GM19099 (cell line): ENCODE results near the gene ASB2.

Experiments
- POLR2A ChIP-seq: IDR thresholded peaks from 3 replicates; pipeline ENCODE4 v1.6.1; 2011; ENCODE audit warnings: low read depth; ENCODE audit not compliant: insufficient read length; ENCODE audit errors: extremely low read depth

The ASB2 gene

DNA sequence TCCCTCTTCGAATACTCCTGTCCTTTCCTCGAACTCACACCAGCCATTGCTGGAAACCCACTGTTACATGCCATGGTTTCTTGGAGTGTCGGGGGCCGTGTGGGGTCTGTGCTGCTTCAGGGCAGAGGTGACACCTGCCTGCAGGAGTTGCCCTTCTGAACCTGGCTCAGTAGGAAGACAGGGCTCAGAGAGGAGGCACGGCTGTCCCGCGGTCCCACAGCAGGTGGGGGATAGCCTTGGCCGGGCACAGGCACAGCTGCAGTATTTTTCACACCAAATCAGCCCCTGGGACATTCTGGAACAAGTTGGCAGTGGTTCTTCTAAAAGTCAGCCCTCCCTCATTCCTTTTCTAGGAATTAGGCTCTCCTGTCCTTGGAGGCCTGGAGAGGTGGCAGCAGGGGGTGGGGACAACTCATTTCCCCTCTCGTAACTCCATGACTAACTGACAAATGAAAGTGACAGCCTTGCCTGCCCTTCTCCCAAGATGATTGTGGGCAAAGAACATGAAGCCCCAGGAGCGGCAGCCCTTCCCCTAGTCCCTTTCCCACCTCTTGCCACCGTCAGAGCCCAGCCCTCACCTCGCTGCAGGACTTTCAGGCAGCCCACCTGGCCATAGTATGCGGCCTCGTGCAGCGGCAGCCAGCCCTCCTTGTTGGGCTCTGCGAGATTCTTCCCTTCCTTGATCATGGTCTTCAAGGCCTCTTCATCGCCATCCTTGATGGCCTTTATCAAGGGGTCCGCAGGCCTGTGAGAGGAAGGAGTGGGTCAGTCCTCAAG, 22.4 kb downstream of the ASB2 start:
- no peak for TF ChIP-seq POLR2A

DNA sequence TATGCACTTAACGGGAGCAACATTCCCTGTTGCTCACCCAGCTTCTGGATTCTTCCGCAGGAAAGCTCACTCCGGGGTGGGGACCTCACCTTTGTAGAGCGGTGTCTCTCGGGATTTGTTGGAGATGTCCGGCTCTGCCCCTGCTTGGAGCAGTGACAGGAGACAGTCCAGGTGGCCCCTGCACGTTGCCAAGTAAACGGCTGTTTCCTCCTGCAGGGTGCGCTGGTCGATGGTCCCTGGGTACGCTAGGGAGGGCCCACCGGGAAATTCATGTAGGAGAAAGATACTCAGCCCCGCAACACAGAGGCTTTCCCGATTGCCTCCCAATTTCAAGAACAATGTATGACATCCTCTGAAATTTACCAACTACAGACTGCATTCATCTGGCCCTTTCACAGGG, 23.1 kb downstream of the ASB2 start:
- no peak for TF ChIP-seq POLR2A

- peak; percentile 8 for TF ChIP-seq POLR2A
Observed at GRCh38 chr14:93952829-93953228, 23.5 kb downstream of the ASB2 start.

DNA sequence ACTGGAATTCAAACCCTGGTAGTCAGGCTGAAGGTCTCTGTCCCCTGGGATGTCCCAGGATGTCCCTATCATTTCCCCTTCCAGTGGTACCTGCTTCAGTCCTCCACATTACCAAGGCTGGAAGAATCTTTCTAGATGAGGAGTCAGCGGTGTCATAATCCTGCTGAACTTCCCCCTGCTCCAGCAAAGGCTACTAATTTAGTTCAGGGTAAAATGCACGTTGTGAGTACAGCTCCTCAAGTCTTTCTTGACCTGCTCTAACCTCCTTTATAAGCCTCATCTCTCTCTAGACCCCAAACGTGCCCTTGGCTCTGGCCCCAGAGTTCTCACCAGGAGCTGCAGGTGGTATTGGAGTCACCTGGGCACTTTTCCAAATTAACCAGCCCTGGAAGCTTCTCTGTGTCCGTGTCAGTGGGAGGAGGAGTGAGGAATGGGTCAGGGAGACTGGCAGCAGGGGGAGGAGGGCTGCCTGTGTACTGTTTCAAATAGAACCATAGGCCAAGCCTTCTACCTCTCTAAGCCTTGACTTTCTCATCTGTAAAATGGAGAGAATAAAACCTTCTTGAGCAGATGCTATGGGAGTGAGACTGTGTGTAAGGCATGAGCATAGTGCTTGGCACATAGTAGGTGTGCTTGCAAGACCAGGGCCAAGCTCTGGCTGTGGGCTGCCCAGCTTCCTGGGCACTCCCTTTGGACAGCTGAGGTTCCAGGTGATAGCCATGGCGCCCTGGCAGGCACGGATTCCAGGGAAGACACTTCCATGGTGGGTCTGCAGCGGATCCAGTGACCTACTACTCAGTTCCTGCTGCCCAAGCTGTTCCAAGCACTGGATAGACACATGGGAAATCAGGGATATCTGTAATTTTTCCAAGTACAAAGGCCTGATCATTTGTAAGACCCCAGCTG, 24.5 kb downstream of the ASB2 start:
- no peak for TF ChIP-seq POLR2A

GRCh38 chr14:93950948-93951634, 25.3 kb downstream of the ASB2 start:
- TF ChIP-seq POLR2A, result no peak

- no peak for TF ChIP-seq POLR2A
Observed at GRCh38 chr14:93949511-93950075, 26.8 kb downstream of the ASB2 start.

DNA sequence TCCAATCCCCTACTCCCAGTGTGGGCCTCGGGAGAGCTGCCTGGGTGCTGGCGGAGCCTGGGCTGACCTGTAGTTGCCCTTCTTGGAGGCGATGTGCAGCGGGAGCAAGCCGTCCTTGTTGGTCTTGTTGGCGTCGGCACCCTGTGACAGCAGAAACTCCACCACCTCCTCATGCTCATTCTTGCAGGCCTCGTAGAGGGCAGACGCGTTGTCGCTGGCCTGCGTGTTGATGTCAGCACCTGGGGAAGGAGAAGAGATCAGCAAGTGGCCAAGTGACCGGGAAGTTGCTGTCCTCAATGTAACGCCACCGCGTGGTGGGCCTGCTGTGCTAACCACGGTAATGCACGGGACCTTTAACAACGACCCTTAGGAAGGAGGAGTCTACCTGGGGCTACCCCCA, 29.1 kb downstream of the ASB2 start:
- TF ChIP-seq POLR2A, result no peak

DNA sequence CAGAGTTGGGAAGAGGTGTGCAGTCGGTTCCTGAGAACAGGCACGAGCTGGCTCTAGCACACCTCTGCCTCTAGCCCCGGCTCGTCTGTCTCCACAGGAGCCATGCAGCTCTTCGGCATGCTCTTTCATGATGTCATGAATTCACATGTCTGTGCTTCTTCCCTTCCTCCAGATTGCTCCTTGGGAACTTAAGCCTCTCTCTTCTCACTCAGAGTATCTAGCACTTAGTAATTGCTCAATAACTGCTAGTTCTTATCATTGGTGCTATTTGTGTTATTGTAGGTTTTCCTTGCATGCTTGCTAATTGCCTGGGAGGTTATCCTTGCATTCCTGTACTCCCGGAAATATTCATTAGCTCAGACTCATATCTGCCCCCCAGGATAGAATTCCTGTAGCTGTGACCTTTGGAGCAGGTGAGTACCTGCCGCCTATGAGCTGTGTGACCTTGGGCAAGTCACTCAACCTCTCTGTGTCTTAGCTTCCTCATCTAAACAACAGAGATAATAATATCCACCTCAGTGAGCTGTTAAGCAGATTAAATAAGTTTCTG, 29.8 kb downstream of the ASB2 start:
- TF ChIP-seq POLR2A, result no peak

GRCh38 chr14:93946104-93946503, 30.3 kb downstream of the ASB2 start:
- TF ChIP-seq POLR2A, result no peak

DNA sequence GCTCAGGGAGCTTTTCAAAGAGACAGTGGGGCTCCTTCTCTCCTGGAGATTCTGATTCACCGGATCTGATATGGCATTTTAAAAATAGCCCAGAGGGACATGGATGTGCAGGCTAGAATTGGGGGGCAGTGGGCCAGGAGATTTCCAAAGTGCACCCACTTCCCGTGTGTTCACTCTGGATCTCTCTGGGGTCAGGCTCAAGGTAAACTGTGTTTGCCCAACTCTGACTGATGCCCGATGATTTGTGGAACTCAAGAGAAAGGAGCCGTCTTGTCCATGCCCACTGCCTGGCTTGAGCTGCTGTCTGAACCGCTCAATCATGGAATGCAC, 31.3 kb downstream of the ASB2 start:
- no peak for TF ChIP-seq POLR2A

DNA sequence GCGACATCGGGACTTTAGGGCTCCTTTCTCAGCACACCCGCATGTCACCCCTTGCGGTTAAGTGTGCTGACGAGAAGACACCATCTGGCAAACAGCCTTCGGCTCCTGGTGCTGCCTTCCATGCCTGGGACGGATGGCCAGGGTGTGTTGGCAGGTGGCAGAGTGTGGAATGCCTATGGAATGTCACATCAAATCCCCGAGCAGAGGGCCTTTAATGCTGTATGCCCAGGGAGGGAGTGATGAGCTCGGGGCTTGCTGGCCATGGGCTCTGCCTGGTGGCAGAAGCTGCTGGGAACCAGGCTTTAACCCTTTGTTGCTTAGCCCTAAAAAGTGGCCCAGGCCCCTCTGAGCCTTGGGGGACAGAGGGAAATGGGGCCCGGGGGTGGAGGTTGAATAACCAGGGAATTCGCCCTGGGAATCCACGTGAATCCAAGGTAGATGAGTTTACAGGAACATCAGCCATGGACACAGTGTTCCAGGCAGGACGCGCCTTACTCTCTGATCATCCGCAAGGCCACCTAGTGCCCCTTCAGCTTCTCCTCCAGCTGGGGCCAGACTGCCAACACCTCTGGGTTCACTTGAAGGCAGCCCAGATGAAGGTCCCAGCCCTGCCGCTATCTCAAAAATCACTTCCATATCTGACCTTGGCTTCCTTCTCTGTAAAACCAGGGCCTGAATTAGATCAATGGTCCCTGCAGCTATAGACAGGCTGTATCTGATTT, 31.9 kb downstream of the ASB2 start:
- TF ChIP-seq POLR2A, result no peak

DNA sequence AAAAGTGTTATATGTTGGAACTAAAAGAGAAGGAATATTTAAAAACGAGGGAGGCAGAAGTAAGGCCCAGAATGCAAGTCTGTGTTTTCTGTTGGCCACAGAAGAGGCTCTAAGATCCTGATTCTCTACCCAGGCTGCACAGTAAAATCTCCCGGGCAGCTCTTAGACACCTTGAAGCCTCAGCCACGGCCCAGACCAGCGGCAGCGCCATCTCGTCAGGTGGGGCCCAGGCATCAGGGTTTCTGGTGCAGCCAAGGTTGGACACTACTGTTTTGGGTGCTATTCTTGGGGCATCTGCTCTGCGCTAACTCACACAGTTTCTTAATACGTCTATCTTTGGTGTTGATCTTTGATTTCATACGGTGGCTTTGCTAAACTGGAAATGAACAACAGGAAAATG, 32.4 kb downstream of the ASB2 start:
- no peak for TF ChIP-seq POLR2A

DNA sequence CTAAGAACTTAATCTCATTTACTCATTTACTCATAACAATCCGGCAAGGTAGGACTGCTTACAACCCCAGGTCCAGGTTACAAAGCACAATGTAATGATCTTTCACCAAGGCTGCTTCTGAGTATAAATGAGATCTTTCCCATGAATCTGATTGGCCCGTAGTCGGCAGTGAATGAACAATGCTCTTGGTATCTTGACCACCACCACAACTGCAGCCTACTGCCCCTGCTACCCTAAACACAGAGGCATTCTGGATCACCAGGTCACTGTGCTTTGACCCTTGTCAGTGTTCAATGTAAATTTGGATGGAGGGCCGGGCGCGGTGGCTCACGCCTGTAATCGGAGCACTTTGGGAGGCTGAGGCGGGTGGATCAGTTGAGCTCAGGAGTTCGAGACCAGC, 33.3 kb downstream of the ASB2 start:
- no peak for TF ChIP-seq POLR2A

DNA sequence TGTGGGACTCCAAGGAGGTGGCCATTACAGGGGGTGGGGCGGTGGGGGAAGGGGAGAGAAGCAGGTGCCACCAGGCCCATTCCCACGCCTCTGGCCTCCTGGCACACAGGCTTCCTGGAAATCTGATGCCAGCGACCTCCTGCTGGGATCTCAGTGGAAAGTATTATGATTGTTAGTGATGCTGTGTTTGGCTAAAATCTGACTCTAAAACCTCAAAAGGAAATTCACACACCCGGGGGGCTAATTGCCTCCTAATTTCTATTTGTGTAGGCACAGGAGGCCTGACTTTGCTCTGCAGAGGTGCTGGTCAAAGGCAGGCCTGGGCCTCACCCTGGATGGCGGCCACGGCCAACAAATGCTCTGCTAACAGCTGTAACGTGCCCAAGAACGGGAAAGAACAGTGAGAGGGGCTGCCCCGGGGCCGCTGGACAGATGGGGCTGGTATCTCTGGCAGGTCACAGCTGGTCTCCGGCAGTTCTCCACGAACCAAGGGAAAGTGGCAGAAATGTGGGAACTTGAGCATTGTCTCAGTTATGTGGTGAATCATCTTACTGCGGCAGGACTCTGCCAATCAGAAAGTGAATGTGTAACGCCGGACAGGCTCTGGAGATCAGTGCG, 35.0 kb downstream of the ASB2 start:
- no peak for TF ChIP-seq POLR2A

DNA sequence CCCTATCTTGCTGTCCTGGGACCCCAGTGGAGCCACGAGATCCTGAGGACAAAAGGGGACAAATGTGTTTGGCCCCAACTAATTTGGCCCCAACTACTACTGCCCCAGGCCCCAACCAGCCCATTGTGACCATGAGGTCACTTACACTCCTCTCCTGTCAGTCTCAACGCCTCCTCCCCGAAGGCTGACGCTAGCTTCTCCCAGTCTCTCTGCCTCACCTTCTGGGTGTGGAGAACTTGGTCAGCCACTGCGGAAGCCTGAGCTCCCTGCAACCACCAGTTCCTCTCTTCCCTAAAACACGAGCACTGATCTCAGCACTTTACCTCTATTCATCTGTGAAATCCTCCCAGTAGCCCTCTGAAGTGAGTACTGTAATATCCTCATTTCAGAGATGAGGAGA, 35.9 kb downstream of the ASB2 start:
- no peak for TF ChIP-seq POLR2A
